ENCODE measurements around the gene KRT84. TPM values are rescaled to one million over a fixed set of nuclear protein-coding genes. Genes with fewer than 3 reads are reported as not detected.

Gene KRT84
- total RNA-seq, 1 donor from 2014 or later = not detected

GRCh38 chr12:52387859-52388258, 2.4 kb upstream of the KRT84 start:
- TF ChIP-seq CTCF (IDR thresholded peaks at IDR 0.05; ENCODE audit: insufficient read depth, low read length, severe bottlenecking) = no peak
- no peak overlapping the region for H3K4me3 ChIP-seq (ENCODE audit: low read depth, low read length)
- H3K27me3 ChIP-seq (ENCODE audit: control insufficient read depth, insufficient read depth, low read length) = no peaks in the 10 kb centered on the region
- no peaks in the 10 kb centered on the region for H3K36me3 ChIP-seq (ENCODE audit: control insufficient read depth, insufficient read depth, low read length)
- DNase-seq (ENCODE audit: low read depth) (peak; percentile 77), FAIRE-seq (no peak)

- TF ChIP-seq CTCF (IDR thresholded peaks at IDR 0.05; ENCODE audit: insufficient read depth, low read length, severe bottlenecking) = no peak
- no peak overlapping the region for H3K4me3 ChIP-seq (ENCODE audit: low read depth, low read length)
- FAIRE-seq (no peak), DNase-seq (ENCODE audit: low read depth) (no peak)
- H3K36me3 ChIP-seq (ENCODE audit: control insufficient read depth, insufficient read depth, low read length) = no peaks in the 10 kb centered on the region
- no peaks in the 10 kb centered on the region for H3K27me3 ChIP-seq (ENCODE audit: control insufficient read depth, insufficient read depth, low read length)
Measured at GRCh38 chr12:52383331-52383730, 2.1 kb downstream of the KRT84 start.

GRCh38 chr12:52382854-52383253, 2.6 kb downstream of the KRT84 start:
- H3K36me3 ChIP-seq (ENCODE audit: control insufficient read depth, insufficient read depth, low read length) = no peaks in the 10 kb centered on the region
- no peaks in the 10 kb centered on the region for H3K27me3 ChIP-seq (ENCODE audit: control insufficient read depth, insufficient read depth, low read length)
- no peak overlapping the region for H3K4me3 ChIP-seq (ENCODE audit: low read depth, low read length)
- DNase-seq (ENCODE audit: low read depth) = no peak
- no peak for FAIRE-seq
- no peak for TF ChIP-seq CTCF (IDR thresholded peaks at IDR 0.05; ENCODE audit: insufficient read depth, low read length, severe bottlenecking)

GRCh38 chr12:52381206-52381605, 4.2 kb downstream of the KRT84 start:
- DNase-seq (ENCODE audit: low read depth) (no peak), FAIRE-seq (no peak)
- no peaks in the 10 kb centered on the region for H3K36me3 ChIP-seq (ENCODE audit: control insufficient read depth, insufficient read depth, low read length)
- no peak overlapping the region for H3K4me3 ChIP-seq (ENCODE audit: low read depth, low read length)
- H3K27me3 ChIP-seq (ENCODE audit: control insufficient read depth, insufficient read depth, low read length) = no peaks in the 10 kb centered on the region
- no peak for TF ChIP-seq CTCF (IDR thresholded peaks at IDR 0.05; ENCODE audit: insufficient read depth, low read length, severe bottlenecking)

GRCh38 chr12:52380271-52380694, 5.2 kb downstream of the KRT84 start:
- Histone ChIP-seq H3K36me3 (ENCODE audit: control insufficient read depth, insufficient read depth, low read length) (no peaks in the 10 kb centered on the region), H3K27me3 (ENCODE audit: control insufficient read depth, insufficient read depth, low read length) (no peaks in the 10 kb centered on the region), H3K4me3 (ENCODE audit: low read depth, low read length) (no peak overlapping the region)
- DNase-seq (ENCODE audit: low read depth) (peak; percentile 42), FAIRE-seq (no peak)
- TF ChIP-seq CTCF (IDR thresholded peaks at IDR 0.05; ENCODE audit: insufficient read depth, low read length, severe bottlenecking) = peak; percentile 80

GRCh38 chr12:52379536-52379935, 5.9 kb downstream of the KRT84 start:
- no peak overlapping the region for H3K4me3 ChIP-seq (ENCODE audit: low read depth, low read length)
- TF ChIP-seq CTCF (IDR thresholded peaks at IDR 0.05; ENCODE audit: insufficient read depth, low read length, severe bottlenecking) = no peak
- H3K36me3 ChIP-seq (ENCODE audit: control insufficient read depth, insufficient read depth, low read length) = no peaks in the 10 kb centered on the region
- no peak for DNase-seq (ENCODE audit: low read depth)
- H3K27me3 ChIP-seq (ENCODE audit: control insufficient read depth, insufficient read depth, low read length) = no peaks in the 10 kb centered on the region
- FAIRE-seq = no peak

Measured in bronchial epithelial cell (primary cell).